ENCODE measurements around the gene ARGLU1. TPM values are rescaled to one million over a fixed set of nuclear protein-coding genes. Genes with fewer than 3 reads are reported as not detected.

The ARGLU1 gene
- total and polyA plus RNA-seq, 9 of the 15 experiments (the other 6 are each of a cell fraction or from before 2014, with no cell fraction given), result 19.3 to 99.9 (median 49.3) TPM

DNA sequence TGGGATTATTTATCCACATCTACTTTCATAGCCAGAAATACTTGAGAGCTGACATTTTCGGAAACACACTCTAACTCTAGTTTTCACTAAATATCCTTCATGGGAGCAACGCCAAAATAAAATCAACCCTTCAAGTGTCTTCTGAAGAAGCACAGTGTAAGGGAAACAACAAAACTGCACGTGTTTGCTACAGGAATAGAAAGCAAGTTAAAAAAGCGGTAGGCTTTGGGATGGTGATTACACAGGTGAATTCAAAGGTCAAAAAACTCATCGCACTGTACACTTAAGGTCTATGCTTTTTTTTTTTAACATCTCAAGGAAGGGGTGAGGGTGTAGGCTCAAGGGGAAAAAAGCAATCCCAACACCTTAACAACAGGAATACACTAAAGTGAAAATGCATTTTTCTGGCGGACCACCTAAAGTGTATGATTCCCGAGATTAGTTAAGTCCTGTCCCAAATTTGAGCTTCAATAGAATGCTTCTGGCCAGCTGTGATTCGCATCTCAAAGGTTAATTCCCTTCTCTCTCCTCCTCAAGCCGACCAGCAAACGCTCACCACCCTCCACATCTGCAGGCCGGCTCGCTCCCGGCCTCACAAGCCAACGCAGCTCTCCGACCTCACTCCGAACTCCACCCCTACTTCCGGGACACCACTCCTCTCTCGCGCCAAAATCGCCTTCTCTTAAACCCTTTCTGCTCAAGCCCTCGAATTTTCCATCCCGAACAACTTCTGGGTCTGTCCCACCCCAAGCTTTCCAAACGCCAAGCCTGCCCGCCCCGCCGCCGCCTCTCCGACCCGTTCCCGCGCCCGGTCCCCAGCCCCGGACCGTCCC, 1.1 kb downstream of the ARGLU1 start:
- Histone ChIP-seq H4K20me1 (replicated peaks; ENCODE audit: control insufficient read depth, insufficient read depth, low read length) (peaks cover 40% of the 10 kb centered on the region), H3K4me1 (replicated peaks in 1 of 2; ENCODE audit: control insufficient read depth in 2 of 2, insufficient read depth in 2 of 2, low read length in 2 of 2) (peaks cover 0 to 28% of the 10 kb centered on the region in 2 experiments; a peak in 3 of 5 replicates), H3K9me1 (ENCODE audit: control insufficient read depth, insufficient read depth, low read length) (peaks cover 10% of the 10 kb centered on the region), H3K79me2 (ENCODE audit: control insufficient read depth, insufficient read depth, low read length) (peaks cover 64% of the 10 kb centered on the region), H3K36me3 (ENCODE audit: control insufficient read depth, insufficient read depth, low read length) (peaks cover 4% of the 10 kb centered on the region; the same call in 2 of the 3 replicates), H3K4me2 (ENCODE audit: insufficient read depth, low read length) (peak overlapping the region; percentile 85), H3K9me3 (replicated peaks; ENCODE audit: control insufficient read depth, insufficient read depth, low read depth, low read length) (no peaks in the 10 kb centered on the region), H2AFZ (ENCODE audit: low read depth, low read length) (no peak overlapping the region), H3K9ac (ENCODE audit: insufficient read depth in 1 of 2, low read depth in 2 of 2, low read length in 2 of 2) (peak overlapping the region; percentile 85 to 99), H3K27ac (ENCODE audit: extremely low read depth, low read depth, low read length) (peak overlapping the region; percentile 96), H3K27me3 (ENCODE audit: control insufficient read depth in 2 of 2, insufficient read depth in 2 of 2, low read length in 2 of 2) (no peaks in the 10 kb centered on the region), H3K4me3 (peak overlapping the region; percentile 85)
- no peak for FAIRE-seq
- ATAC-seq, result peak; percentile 66
- in situ Hi-C loops (cut with MboI) (no loop called here), intact Hi-C loops (cut with micrococcal nuclease) (no loop called here)
- BruUV-seq (replicated peaks), result no TSS peak
- CTCF ChIA-PET (ENCODE audit: low intra/inter-chr PET ratio), result no interaction called here
- WGBS (ENCODE audit: insufficient coverage, low coverage, missing lambda C conversion rate), result 0% methylated on average over 9 of the region's 34 CpGs
- no peak for TF ChIP-seq NCOA6 (IDR thresholded peaks at IDR 0.05)
- TF ChIP-seq, protein P1, sequence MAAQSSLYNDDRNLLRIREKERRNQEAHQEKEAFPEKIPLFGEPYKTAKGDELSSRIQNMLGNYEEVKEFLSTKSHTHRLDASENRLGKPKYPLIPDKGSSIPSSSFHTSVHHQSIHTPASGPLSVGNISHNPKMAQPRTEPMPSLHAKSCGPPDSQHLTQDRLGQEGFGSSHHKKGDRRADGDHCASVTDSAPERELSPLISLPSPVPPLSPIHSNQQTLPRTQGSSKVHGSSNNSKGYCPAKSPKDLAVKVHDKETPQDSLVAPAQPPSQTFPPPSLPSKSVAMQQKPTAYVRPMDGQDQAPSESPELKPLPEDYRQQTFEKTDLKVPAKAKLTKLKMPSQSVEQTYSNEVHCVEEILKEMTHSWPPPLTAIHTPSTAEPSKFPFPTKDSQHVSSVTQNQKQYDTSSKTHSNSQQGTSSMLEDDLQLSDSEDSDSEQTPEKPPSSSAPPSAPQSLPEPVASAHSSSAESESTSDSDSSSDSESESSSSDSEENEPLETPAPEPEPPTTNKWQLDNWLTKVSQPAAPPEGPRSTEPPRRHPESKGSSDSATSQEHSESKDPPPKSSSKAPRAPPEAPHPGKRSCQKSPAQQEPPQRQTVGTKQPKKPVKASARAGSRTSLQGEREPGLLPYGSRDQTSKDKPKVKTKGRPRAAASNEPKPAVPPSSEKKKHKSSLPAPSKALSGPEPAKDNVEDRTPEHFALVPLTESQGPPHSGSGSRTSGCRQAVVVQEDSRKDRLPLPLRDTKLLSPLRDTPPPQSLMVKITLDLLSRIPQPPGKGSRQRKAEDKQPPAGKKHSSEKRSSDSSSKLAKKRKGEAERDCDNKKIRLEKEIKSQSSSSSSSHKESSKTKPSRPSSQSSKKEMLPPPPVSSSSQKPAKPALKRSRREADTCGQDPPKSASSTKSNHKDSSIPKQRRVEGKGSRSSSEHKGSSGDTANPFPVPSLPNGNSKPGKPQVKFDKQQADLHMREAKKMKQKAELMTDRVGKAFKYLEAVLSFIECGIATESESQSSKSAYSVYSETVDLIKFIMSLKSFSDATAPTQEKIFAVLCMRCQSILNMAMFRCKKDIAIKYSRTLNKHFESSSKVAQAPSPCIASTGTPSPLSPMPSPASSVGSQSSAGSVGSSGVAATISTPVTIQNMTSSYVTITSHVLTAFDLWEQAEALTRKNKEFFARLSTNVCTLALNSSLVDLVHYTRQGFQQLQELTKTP (IDR thresholded peaks at IDR 0.05; ENCODE audit: low read depth in 1 of 2, partially characterized antibody in 2 of 2), result no peak
- 0 out of 2 replicates have a peak, but pooled peaks have one; percentile 9 for TF ChIP-seq GABPA (tag; conservative IDR thresholded peaks at IDR 0.05; ENCODE audit: low read depth)
- no peak for TF ChIP-seq IRF2 (CRISPR knock-in tag; IDR thresholded peaks at IDR 0.05)
- TF ChIP-seq, protein P2, sequence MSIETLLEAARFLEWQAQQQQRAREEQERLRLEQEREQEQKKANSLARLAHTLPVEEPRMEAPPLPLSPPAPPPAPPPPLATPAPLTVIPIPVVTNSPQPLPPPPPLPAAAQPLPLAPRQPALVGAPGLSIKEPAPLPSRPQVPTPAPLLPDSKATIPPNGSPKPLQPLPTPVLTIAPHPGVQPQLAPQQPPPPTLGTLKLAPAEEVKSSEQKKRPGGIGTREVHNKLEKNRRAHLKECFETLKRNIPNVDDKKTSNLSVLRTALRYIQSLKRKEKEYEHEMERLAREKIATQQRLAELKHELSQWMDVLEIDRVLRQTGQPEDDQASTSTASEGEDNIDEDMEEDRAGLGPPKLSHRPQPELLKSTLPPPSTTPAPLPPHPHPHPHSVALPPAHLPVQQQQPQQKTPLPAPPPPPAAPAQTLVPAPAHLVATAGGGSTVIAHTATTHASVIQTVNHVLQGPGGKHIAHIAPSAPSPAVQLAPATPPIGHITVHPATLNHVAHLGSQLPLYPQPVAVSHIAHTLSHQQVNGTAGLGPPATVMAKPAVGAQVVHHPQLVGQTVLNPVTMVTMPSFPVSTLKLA (conservative IDR thresholded peaks at IDR 0.05), result no peak
- DNase-seq (ENCODE audit: extremely low read depth in 1 of 4, low spot score in 3 of 4), result peak in 2 of 4 experiments; percentile 49 to 69
- POLR2A ChIA-PET, result interaction anchor here (0.7 to 1.2 kb wide), 2 partner anchors 17 to 31 kb away, joined by 4 read pairs; partner anchors contain the start of gene EFNB2
